Mesodermal cell (in vitro differentiated cells): ENCODE measurements around the gene USP8.

Source experiments
- H3K27ac ChIP-seq: 2 replicates; pipeline ENCODE4 v1.7.0; 2013; ENCODE audit warnings: mild to moderate bottlenecking, low read depth, low read length, moderate library complexity; ENCODE audit not compliant: severe bottlenecking
- H3K36me3 ChIP-seq: 2 replicates; pipeline ENCODE4 v1.7.1; 2013; ENCODE audit warnings: mild to moderate bottlenecking, low read length, moderate library complexity; ENCODE audit not compliant: control insufficient read depth, insufficient read depth
- H3K4me1 ChIP-seq: one replicate; pipeline ENCODE4 v1.7.1; 2013; ENCODE audit warnings: mild to moderate bottlenecking, low read length; ENCODE audit not compliant: insufficient read depth, control insufficient read depth, poor library complexity, severe bottlenecking
- H3K4me3 ChIP-seq: 2 replicates; pipeline ENCODE4 v1.7.0; 2013; ENCODE audit warnings: low read length, control low read depth, mild to moderate bottlenecking; ENCODE audit not compliant: insufficient read depth, poor library complexity, severe bottlenecking; ENCODE audit errors: extremely low read depth
- H3K9me3 ChIP-seq: 2 replicates; pipeline ENCODE4 v1.7.1; 2013; ENCODE audit warnings: mild to moderate bottlenecking, low read length, moderate library complexity; ENCODE audit not compliant: control insufficient read depth
- WGBS, 2 experiments: methylation state at CpG; one replicate each; pipeline ENCODE4 v1.1.5; 2013; ENCODE audit warnings: missing lambda C conversion rate in 2 of 2; ENCODE audit not compliant: insufficient coverage in 2 of 2; 5-methylcytosine and 5-hydroxymethylcytosine counted together

USP8 gene

GRCh38 chr15:50542887-50543210 is 118.6 kb downstream of the USP8 start:
- H3K9me3 ChIP-seq, result no peaks in the 10 kb centered on the region
- no peak overlapping the region for H3K27ac ChIP-seq
- H3K4me1 ChIP-seq, result peaks cover 6% of the 10 kb centered on the region
- no peaks in the 10 kb centered on the region for H3K36me3 ChIP-seq
- H3K4me3 ChIP-seq, result no peak overlapping the region
- WGBS, 2 experiments, result 67% methylated on average over 1 of the region's 2 CpGs; no CpG with 5 or more reads in 1 of the 2 experiments

- no peak overlapping the region for H3K4me3 ChIP-seq
- WGBS, 2 experiments, result 94 to 96% methylated on average over 3 of the region's 3 CpGs
- peaks cover 6% of the 10 kb centered on the region for H3K4me1 ChIP-seq
- H3K27ac ChIP-seq, result no peak overlapping the region
- H3K36me3 ChIP-seq, result no peaks in the 10 kb centered on the region
- no peaks in the 10 kb centered on the region for H3K9me3 ChIP-seq
These were observed 119.4 kb downstream of the USP8 start for GRCh38 chr15:50543556-50543955.

DNA sequence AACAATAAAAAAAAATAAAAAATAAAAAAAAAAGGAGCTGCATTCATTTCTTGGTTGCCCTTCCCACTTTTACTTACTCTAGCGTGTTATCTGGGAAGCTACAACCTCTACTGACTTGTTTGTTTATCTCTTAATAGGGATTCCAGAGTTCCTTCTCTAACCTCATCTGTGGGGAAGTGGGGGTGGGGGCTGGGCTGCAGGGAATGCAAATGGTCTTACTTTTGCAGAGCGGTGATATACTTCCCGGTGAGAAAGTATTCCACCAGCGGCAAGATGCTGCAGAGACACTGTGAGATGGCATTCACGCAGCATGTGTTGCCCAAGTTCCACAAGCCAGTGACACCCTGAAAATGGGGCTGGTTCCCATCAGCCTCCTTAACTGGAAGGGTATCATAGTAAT is 120.2 kb downstream of the USP8 start:
- no peak overlapping the region for H3K4me3 ChIP-seq
- 52 to 58% methylated on average over 4 of the region's 5 CpGs for WGBS, 2 experiments
- no peaks in the 10 kb centered on the region for H3K9me3 ChIP-seq
- H3K4me1 ChIP-seq, result peaks cover 6% of the 10 kb centered on the region
- H3K27ac ChIP-seq, result no peak overlapping the region
- no peaks in the 10 kb centered on the region for H3K36me3 ChIP-seq

DNA sequence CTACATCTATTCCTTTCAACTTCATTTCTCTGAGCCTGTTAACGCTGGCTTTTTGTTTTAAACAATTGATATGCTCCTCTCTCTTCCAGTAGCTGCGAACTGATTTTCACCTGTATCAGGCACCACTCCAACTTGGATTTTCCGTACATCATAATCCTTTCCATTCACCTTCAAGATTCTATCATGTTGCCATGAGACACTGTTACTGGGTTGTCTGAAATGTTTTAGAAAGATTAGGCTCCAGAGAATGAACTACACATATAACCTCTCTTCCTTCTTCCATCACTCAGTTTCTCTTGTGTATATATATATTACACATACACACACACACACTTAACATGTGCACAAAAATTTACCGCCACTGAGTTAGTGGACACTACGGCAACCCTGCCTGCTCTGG is 122.4 kb downstream of the USP8 start, which contains the start of gene USP50:
USP50 (minus strand) TSS at position 101 of the 400 bp plus-strand sequence. CDS start 141 bp downstream, outside the sequence.
- H3K27ac ChIP-seq, result no peak within 1 kb of the TSS
- no peaks in the 10 kb centered on the region for H3K9me3 ChIP-seq
- H3K4me3 ChIP-seq, result no peak within 1 kb of the TSS
- 86 to 88% methylated on average over 2 to 4 of the region's 5 CpGs for WGBS, 2 experiments
- H3K36me3 ChIP-seq, result no peaks in the 10 kb centered on the region
- H3K4me1 ChIP-seq, result peaks cover 6% of the 10 kb centered on the region

DNA sequence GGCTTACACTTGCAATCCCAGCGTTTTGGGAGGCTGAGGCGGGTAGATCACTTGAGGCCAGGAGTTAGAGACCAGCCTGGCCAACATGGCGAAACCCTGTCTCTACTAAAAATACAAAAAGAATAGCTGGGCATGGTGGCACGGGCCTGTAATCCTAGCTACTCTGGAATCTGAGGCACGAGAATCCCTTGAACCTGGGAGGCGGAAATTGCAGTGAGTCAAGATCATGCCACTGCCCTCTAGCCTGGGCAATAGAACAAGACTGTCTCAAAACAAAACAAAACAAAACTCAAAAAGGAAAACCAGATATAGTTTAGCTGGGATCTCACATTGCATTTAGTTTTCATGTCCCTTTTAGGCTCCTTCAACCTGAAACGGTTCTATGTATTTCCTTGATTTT is 125.1 kb downstream of the USP8 start:
- no peak overlapping the region for H3K27ac ChIP-seq
- no peaks in the 10 kb centered on the region for H3K9me3 ChIP-seq
- WGBS, 2 experiments, result 84 to 88% methylated on average over 6 to 7 of the region's 7 CpGs

DNA sequence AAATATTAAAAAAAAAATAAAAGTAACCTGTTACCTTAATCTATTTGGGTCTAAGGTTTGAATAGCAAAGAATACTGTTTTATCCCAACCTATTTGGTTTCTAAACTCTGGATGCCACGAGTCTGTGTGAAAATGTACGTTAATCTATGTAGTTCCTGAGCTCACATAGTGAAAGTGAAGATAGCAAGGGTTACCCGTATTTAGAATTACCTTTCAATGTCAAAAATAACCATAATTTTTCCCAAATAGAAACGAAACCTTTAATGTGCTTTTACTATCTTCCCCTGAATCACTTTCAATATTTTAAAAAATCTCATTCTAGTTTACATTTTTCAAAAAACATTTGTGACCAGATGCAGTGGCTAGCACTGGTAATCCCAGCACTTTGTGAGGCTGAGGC is 128.0 kb downstream of the USP8 start:
- Histone ChIP-seq H3K4me3 (no peak overlapping the region), H3K27ac (no peak overlapping the region), H3K9me3 (no peaks in the 10 kb centered on the region), H3K4me1 (no peaks in the 10 kb centered on the region), H3K36me3 (no peaks in the 10 kb centered on the region)
- WGBS, 2 experiments, result 95 to 100% methylated on average over 1 to 4 of the region's 4 CpGs

More for the DNA sequence above, 125.1 kb downstream of the USP8 start:
- Histone ChIP-seq H3K36me3 (no peaks in the 10 kb centered on the region), H3K4me3 (no peak overlapping the region), H3K4me1 (peaks cover 3% of the 10 kb centered on the region)

GRCh38 chr15:50556642-50557371 is 132.6 kb downstream of the USP8 start:
- no CpG with 5 or more reads among the region's 2 CpGs for WGBS, 2 experiments
- Histone ChIP-seq H3K9me3 (no peaks in the 10 kb centered on the region), H3K36me3 (peaks cover 16% of the 10 kb centered on the region), H3K4me3 (no peak overlapping the region), H3K27ac (no peak overlapping the region), H3K4me1 (no peaks in the 10 kb centered on the region)

GRCh38 chr15:50558012-50558411 is 133.8 kb downstream of the USP8 start:
- H3K9me3 ChIP-seq, result no peaks in the 10 kb centered on the region
- no peak overlapping the region for H3K27ac ChIP-seq
- peaks cover 27% of the 10 kb centered on the region for H3K36me3 ChIP-seq
- no CpG with 5 or more reads among the region's 2 CpGs for WGBS, 2 experiments
- no peak overlapping the region for H3K4me3 ChIP-seq
- no peaks in the 10 kb centered on the region for H3K4me1 ChIP-seq

DNA sequence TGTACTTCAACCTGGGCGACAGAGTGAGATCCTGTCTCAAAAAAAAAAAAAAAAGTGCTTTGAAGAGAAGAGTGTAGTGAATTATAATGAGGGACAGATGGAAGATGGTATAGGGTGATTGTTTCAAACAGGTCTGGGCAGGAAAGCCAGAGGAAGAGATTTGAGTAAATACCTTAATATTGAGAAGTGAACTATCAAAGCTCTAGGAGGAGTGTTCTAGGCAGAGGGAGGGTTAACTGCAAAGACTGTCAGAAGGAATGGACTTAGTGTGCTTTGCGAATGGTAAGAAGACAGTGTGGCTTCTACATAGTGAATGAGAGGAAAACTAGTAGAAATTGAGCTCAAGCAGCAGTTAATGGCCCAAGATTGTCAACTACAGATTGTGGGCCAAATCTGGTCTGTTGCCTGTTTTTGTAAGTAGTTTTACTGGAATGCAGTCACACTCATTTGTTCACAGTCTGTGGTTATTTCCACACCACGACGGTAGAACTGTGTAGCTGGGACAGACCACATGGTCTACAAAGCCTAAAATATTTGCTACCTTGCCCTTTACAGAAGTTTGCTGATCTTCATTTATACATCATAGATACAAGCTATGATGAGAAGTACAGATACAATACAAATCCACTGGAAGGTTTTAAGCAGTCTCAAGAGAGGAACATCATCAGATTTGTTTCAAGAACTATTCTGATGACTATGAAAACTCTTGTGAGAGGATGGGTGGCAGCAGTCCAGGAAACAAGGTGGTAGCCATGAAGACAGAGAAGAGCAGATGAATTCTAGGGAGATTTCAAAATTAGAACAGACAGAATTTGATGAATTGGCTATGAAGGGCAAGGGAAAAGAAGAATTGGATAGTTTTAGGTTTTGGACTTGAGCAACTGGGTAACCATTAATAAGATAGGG is 138.8 kb downstream of the USP8 start:
- no peak overlapping the region for H3K27ac ChIP-seq
- no peaks in the 10 kb centered on the region for H3K9me3 ChIP-seq
- no peaks in the 10 kb centered on the region for H3K4me1 ChIP-seq
- 93 to 100% methylated on average over 2 to 3 of the region's 4 CpGs for WGBS, 2 experiments
- peaks cover 54% of the 10 kb centered on the region for H3K36me3 ChIP-seq
- H3K4me3 ChIP-seq, result no peak overlapping the region

DNA sequence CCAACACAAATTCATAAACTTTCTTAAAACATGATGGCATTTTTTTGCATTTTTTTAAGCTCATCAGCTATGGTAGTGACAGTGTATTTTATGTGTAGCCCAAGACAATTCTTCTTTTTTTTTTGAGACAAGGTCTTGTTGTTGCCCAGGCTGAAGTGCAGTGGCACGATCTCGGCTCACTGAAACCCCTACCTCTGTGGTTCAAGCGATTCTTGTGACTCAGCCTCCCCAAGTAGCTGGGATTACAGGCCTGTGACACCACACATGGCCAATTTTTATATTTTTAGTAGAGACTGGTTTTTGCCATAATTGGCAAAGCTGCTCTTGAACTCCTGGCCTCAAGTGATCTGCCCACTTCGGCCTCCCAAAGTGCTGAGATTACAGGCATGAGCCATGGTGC is 139.6 kb downstream of the USP8 start:
- no peak overlapping the region for H3K27ac ChIP-seq

More for the DNA sequence above, 139.6 kb downstream of the USP8 start:
- H3K9me3 ChIP-seq, result no peaks in the 10 kb centered on the region
- 93 to 94% methylated on average over 4 of the region's 4 CpGs for WGBS, 2 experiments
- peaks cover 54% of the 10 kb centered on the region for H3K36me3 ChIP-seq
- no peaks in the 10 kb centered on the region for H3K4me1 ChIP-seq
- H3K4me3 ChIP-seq, result no peak overlapping the region
